Adrenal gland (tissue), 5 donors: ENCODE results near the gene BACH2.

Experiments used
- POLR2A ChIP-seq, 2 donors: fragments of 450-650 bp; IDR thresholded peaks; one replicate each; pipeline ENCODE4 v1.6.1; 2017; ENCODE audit warnings: antibody characterized with exemption in 2 of 2, mild to moderate bottlenecking in 2 of 2, moderate library complexity in 1 of 2
- TF ChIP-seq, protein P1 (sequence below), 6 experiments: fragments of 450-650 bp in 4 of 6; fragments of 200-600 bp in 2 of 6; sonication (generic) in 1 of 6; IDR thresholded peaks; 1 replicate in 5 of 6; 2 replicates in 1 of 6; pipeline versions ENCODE4 v1.5.1 to v1.8.0; 2016 to 2021; ENCODE audit warnings: antibody characterized with exemption in 6 of 6, mild to moderate bottlenecking in 2 of 6, moderate library complexity in 1 of 6
- donor health status: DM: no; HTN: no; CAD: no.

DNA sequence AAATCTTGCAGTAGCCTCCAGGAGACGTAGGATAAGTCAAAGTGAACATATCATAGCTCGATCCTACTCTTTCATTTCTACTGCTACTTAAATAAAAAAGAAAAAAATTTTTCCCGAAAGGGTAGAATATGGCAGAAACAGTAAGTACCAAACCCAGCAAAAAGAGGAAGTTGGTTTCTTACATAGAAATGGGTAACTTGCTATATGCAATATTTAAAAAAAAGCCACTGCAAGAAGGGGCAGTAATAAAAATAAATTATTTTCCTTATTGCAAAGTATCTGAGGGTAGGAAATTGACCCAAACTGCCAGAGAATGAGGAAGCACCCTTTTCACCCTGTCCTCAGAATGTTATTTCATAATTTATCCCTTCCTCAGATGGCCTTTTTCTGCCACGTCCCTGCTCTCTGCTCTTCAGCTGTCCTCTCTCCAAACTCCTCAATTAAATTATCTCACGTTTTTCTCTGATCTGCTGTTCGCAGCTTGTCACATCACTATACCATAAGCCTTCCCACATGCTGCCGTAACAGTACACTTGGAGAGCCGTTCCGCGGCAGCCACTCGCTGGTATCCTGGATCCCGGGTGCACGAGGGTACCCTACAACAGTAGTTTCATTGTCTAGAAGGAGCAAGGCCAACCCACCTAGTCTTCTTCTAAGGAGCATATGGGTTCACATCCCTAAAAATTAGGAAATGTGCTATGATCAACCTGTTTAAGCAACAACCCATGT is 149.6 kb downstream of the BACH2 start:
- TF ChIP-seq, protein P1, sequence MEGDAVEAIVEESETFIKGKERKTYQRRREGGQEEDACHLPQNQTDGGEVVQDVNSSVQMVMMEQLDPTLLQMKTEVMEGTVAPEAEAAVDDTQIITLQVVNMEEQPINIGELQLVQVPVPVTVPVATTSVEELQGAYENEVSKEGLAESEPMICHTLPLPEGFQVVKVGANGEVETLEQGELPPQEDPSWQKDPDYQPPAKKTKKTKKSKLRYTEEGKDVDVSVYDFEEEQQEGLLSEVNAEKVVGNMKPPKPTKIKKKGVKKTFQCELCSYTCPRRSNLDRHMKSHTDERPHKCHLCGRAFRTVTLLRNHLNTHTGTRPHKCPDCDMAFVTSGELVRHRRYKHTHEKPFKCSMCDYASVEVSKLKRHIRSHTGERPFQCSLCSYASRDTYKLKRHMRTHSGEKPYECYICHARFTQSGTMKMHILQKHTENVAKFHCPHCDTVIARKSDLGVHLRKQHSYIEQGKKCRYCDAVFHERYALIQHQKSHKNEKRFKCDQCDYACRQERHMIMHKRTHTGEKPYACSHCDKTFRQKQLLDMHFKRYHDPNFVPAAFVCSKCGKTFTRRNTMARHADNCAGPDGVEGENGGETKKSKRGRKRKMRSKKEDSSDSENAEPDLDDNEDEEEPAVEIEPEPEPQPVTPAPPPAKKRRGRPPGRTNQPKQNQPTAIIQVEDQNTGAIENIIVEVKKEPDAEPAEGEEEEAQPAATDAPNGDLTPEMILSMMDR (IDR thresholded peaks at IDR 0.05), result no peak
- TF ChIP-seq POLR2A (IDR thresholded peaks at IDR 0.05), result no peak
